HG03135 (cell line): ENCODE results near the gene TGFBR3L.
"Not testable (repeated sequence)": the region's sequence is repeated elsewhere in the genome, so short reads cannot be mapped to it uniquely, and the experiment has no call there.

Experiments
- ATAC-seq: cut with Tn5 transposase; IDR thresholded peaks from one replicate; pipeline ENCODE4 v1.9.1; 2021; ENCODE audit warnings: mild to moderate bottlenecking, moderate library complexity; ENCODE audit not compliant: unreplicated experiment

TGFBR3L gene

GRCh38 chr19:7879111-7879807 lies 35.4 kb upstream of the TGFBR3L start:
- no peak for ATAC-seq

GRCh38 chr19:7879836-7880235 lies 34.8 kb upstream of the TGFBR3L start:
- ATAC-seq = no peak

- ATAC-seq = no peak
Measured at GRCh38 chr19:7881910-7882309, 32.7 kb upstream of the TGFBR3L start.

- no peak for ATAC-seq
Measured at GRCh38 chr19:7883105-7883504, 31.5 kb upstream of the TGFBR3L start.

- no peak for ATAC-seq
Measured at GRCh38 chr19:7883796-7884570, 30.6 kb upstream of the TGFBR3L start.

- no peak for ATAC-seq
Measured at GRCh38 chr19:7885818-7886217, 28.8 kb upstream of the TGFBR3L start.

- no peak for ATAC-seq
Measured at GRCh38 chr19:7887408-7888144, 27.1 kb upstream of the TGFBR3L start.

GRCh38 chr19:7888145-7888825 lies 26.3 kb upstream of the TGFBR3L start, which contains the start of gene LRRC8E:
TSS of gene LRRC8E (plus strand) at chr19:7888510. CDS start at chr19:7895604, 7,094 bp downstream.
- ATAC-seq = no peak

GRCh38 chr19:7888826-7889217 lies 25.8 kb upstream of the TGFBR3L start:
- ATAC-seq = no peak

- not testable (repeated sequence) for ATAC-seq
Measured at GRCh38 chr19:7893362-7894101, 21.1 kb upstream of the TGFBR3L start.

- no peak for ATAC-seq
Measured at GRCh38 chr19:7894612-7895309, 19.9 kb upstream of the TGFBR3L start.

GRCh38 chr19:7895565-7895964 lies 19.1 kb upstream of the TGFBR3L start:
- no peak for ATAC-seq

- ATAC-seq = no peak
Measured at GRCh38 chr19:7897292-7897691, 17.3 kb upstream of the TGFBR3L start.

GRCh38 chr19:7898967-7899366 lies 15.7 kb upstream of the TGFBR3L start:
- ATAC-seq = no peak

GRCh38 chr19:7899751-7900378 lies 14.8 kb upstream of the TGFBR3L start:
- ATAC-seq = no peak

- ATAC-seq = no peak
Measured at GRCh38 chr19:7900401-7900870, 14.2 kb upstream of the TGFBR3L start.

- ATAC-seq = no peak
Measured at GRCh38 chr19:7900931-7901330, 13.7 kb upstream of the TGFBR3L start.

GRCh38 chr19:7901337-7901736 lies 13.3 kb upstream of the TGFBR3L start:
- no peak for ATAC-seq

GRCh38 chr19:7902796-7903243 lies 11.8 kb upstream of the TGFBR3L start:
- ATAC-seq = peak; percentile 1
